Measurements from ENCODE around the gene MTMR2.

Gene MTMR2

GRCh38 chr11:95923728-95924413, at the start of gene MTMR2:
MTMR2 (minus strand) TSS chr11:95924107; CDS start chr11:95923954, 153 bp downstream.
- no peaks in the 10 kb centered on the region for H3K36me3 ChIP-seq (ENCODE audit: control insufficient read depth, insufficient read depth, low read length, severe bottlenecking)
- peak within 1 kb of the TSS; percentile 97 for H3K9ac ChIP-seq (ENCODE audit: low read length)
- H3K9me3 ChIP-seq (ENCODE audit: control insufficient read depth, low read length) = no peaks in the 10 kb centered on the region
- H3K4me1 ChIP-seq (ENCODE audit: control insufficient read depth, insufficient read depth, low read length) = peaks cover 18% of the 10 kb centered on the region
- H3K4me3 ChIP-seq (ENCODE audit: low read length) = peak within 1 kb of the TSS; percentile 97
- no peaks in the 10 kb centered on the region for H3K27me3 ChIP-seq (replicated peaks; ENCODE audit: control insufficient read depth, insufficient read depth, low read length)
- DNase-seq (ENCODE audit: low read depth) = peak; percentile 87

DNA sequence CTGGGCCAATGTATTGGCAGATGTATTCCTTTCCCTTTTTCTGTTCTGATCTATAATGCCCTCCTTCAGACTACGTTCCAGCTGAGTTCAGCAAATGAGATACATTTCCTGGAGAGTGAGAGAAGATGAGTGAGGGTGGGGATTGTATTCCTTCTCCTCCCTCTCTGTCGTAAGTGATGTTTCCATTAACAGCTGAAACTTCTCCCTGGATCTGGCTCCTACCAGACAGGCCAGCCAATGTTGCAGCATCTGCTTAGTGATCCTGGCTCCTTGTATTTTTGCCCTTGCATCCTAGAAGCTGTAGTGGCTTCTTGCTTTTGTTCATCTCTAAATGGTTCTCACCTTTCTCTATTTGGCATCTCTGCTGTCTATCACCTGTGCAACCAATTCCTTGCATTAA, 48.2 kb upstream of the MTMR2 start:
- Histone ChIP-seq H3K4me3 (ENCODE audit: low read length) (no peak overlapping the region), H3K9me3 (ENCODE audit: control insufficient read depth, low read length) (no peaks in the 10 kb centered on the region), H3K9ac (ENCODE audit: low read length) (no peak overlapping the region), H3K27me3 (replicated peaks; ENCODE audit: control insufficient read depth, insufficient read depth, low read length) (no peaks in the 10 kb centered on the region), H3K4me1 (ENCODE audit: control insufficient read depth, insufficient read depth, low read length) (no peaks in the 10 kb centered on the region), H3K36me3 (ENCODE audit: control insufficient read depth, insufficient read depth, low read length, severe bottlenecking) (no peaks in the 10 kb centered on the region)
- no peak for DNase-seq (ENCODE audit: low read depth)

GRCh38 chr11:95968585-95968984, 44.7 kb upstream of the MTMR2 start:
- Histone ChIP-seq H3K4me3 (ENCODE audit: low read length) (no peak overlapping the region), H3K27me3 (replicated peaks; ENCODE audit: control insufficient read depth, insufficient read depth, low read length) (no peaks in the 10 kb centered on the region), H3K9ac (ENCODE audit: low read length) (no peak overlapping the region), H3K9me3 (ENCODE audit: control insufficient read depth, low read length) (no peaks in the 10 kb centered on the region), H3K4me1 (ENCODE audit: control insufficient read depth, insufficient read depth, low read length) (no peaks in the 10 kb centered on the region), H3K36me3 (ENCODE audit: control insufficient read depth, insufficient read depth, low read length, severe bottlenecking) (no peaks in the 10 kb centered on the region)
- no peak for DNase-seq (ENCODE audit: low read depth)

DNA sequence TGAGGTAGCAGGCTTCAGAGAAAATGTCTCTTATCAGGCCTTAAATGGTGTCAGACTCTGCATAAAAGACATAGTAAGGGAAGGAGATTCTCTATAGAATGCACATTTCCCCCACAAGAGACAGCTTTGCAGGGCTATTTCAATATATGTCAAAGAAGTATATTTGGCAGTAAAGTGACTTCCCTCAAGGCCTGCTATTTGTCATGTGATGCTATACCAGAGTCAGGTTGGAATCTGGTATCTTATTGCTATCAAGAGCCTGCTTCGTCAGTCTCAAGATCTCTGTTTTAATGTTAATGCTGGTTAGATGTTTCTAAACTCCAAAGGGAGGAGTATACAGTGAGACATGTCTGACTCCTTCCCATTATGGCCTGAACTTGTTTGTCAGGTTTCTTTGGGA, 40.4 kb upstream of the MTMR2 start:
- Histone ChIP-seq H3K9ac (ENCODE audit: low read length) (no peak overlapping the region), H3K27me3 (replicated peaks; ENCODE audit: control insufficient read depth, insufficient read depth, low read length) (no peaks in the 10 kb centered on the region), H3K36me3 (ENCODE audit: control insufficient read depth, insufficient read depth, low read length, severe bottlenecking) (no peaks in the 10 kb centered on the region), H3K4me1 (ENCODE audit: control insufficient read depth, insufficient read depth, low read length) (no peaks in the 10 kb centered on the region), H3K4me3 (ENCODE audit: low read length) (no peak overlapping the region), H3K9me3 (ENCODE audit: control insufficient read depth, low read length) (no peaks in the 10 kb centered on the region)
- no peak for DNase-seq (ENCODE audit: low read depth)

DNA sequence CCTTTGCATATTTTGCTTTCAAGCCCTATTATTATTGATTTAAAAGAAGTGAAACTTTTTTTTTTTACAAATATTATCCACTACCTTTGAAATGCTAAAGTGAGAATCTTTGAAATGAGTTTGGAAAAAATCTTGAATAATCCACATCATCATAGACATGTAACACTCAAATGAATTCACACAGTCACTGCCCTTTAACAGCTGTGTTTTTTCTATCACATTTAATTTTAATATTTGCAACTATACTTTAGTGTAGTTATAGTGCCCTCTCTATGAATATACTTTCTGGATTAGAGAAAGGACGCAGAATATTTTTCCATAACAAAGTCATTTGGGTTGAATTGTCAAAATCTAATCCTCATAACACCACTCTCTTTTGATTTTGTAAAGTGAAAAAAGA, 37.9 kb upstream of the MTMR2 start:
- Histone ChIP-seq H3K4me3 (ENCODE audit: low read length) (no peak overlapping the region), H3K36me3 (ENCODE audit: control insufficient read depth, insufficient read depth, low read length, severe bottlenecking) (no peaks in the 10 kb centered on the region), H3K9me3 (ENCODE audit: control insufficient read depth, low read length) (no peaks in the 10 kb centered on the region), H3K9ac (ENCODE audit: low read length) (no peak overlapping the region), H3K4me1 (ENCODE audit: control insufficient read depth, insufficient read depth, low read length) (no peaks in the 10 kb centered on the region), H3K27me3 (replicated peaks; ENCODE audit: control insufficient read depth, insufficient read depth, low read length) (no peaks in the 10 kb centered on the region)
- DNase-seq (ENCODE audit: low read depth) = no peak

GRCh38 chr11:95950905-95951304, 27.0 kb upstream of the MTMR2 start:
- H3K9me3 ChIP-seq (ENCODE audit: control insufficient read depth, low read length) = no peaks in the 10 kb centered on the region
- no peak for DNase-seq (ENCODE audit: low read depth)

DNA sequence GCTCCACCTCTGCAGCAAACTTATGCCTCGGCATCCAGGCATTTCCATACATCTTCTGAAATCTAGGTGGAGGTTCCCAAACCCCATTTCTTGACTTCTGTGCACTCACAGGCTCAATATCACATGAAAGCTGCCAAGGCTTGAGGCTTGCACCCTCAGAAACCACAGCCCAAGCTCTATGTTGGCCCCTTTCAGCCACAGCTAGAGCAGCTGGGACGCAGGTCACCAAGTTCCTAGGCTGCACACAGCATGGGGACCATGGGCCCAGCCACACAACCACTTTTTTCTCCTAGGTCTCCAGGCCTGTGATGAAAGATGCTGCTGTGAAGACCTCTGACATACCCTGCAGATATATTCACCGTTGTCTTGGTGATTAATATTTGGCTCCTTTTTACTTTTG, 24.7 kb upstream of the MTMR2 start:
- no peak for DNase-seq (ENCODE audit: low read depth)
- peaks cover 8% of the 10 kb centered on the region for H3K9me3 ChIP-seq (ENCODE audit: control insufficient read depth, low read length)
- no peaks in the 10 kb centered on the region for H3K4me1 ChIP-seq (ENCODE audit: control insufficient read depth, insufficient read depth, low read length)

More at GRCh38 chr11:95950905-95951304, 27.0 kb upstream of the MTMR2 start:
- no peaks in the 10 kb centered on the region for H3K36me3 ChIP-seq (ENCODE audit: control insufficient read depth, insufficient read depth, low read length, severe bottlenecking)
- no peak overlapping the region for H3K9ac ChIP-seq (ENCODE audit: low read length)
- H3K4me1 ChIP-seq (ENCODE audit: control insufficient read depth, insufficient read depth, low read length) = no peaks in the 10 kb centered on the region
- H3K27me3 ChIP-seq (replicated peaks; ENCODE audit: control insufficient read depth, insufficient read depth, low read length) = no peaks in the 10 kb centered on the region
- no peak overlapping the region for H3K4me3 ChIP-seq (ENCODE audit: low read length)

DNA sequence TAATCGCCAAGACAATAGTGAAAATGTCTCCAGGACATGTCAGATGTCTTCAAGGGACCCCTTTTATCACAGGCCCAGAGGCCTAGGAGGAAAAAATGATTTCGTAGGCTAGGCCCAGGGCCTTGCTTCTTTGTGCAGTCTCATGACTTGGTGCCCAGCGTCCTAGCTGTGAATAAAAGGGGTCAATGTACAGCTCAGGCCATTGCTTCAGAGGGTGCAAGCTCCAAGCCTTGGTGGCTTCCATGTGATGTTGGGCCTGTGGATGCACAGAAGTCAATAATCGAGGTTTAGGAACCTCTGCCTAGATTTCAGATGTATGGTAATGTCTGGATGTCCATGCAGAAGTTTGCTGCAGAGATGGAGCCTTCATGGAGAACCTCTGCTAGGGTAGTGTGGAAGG, 20.7 kb upstream of the MTMR2 start:
- Histone ChIP-seq H3K4me1 (ENCODE audit: control insufficient read depth, insufficient read depth, low read length) (no peaks in the 10 kb centered on the region), H3K9me3 (ENCODE audit: control insufficient read depth, low read length) (peaks cover 8% of the 10 kb centered on the region), H3K9ac (ENCODE audit: low read length) (no peak overlapping the region), H3K36me3 (ENCODE audit: control insufficient read depth, insufficient read depth, low read length, severe bottlenecking) (no peaks in the 10 kb centered on the region), H3K27me3 (replicated peaks; ENCODE audit: control insufficient read depth, insufficient read depth, low read length) (no peaks in the 10 kb centered on the region), H3K4me3 (ENCODE audit: low read length) (no peak overlapping the region)
- DNase-seq (ENCODE audit: low read depth) = no peak

More for the DNA sequence above, 24.7 kb upstream of the MTMR2 start:
- no peaks in the 10 kb centered on the region for H3K27me3 ChIP-seq (replicated peaks; ENCODE audit: control insufficient read depth, insufficient read depth, low read length)
- H3K9ac ChIP-seq (ENCODE audit: low read length) = no peak overlapping the region
- H3K36me3 ChIP-seq (ENCODE audit: control insufficient read depth, insufficient read depth, low read length, severe bottlenecking) = no peaks in the 10 kb centered on the region
- H3K4me3 ChIP-seq (ENCODE audit: low read length) = no peak overlapping the region

- DNase-seq (ENCODE audit: low read depth) = no peak
- H3K4me3 ChIP-seq (ENCODE audit: low read length) = no peak overlapping the region
- no peak overlapping the region for H3K9ac ChIP-seq (ENCODE audit: low read length)
- H3K36me3 ChIP-seq (ENCODE audit: control insufficient read depth, insufficient read depth, low read length, severe bottlenecking) = no peaks in the 10 kb centered on the region
- no peaks in the 10 kb centered on the region for H3K27me3 ChIP-seq (replicated peaks; ENCODE audit: control insufficient read depth, insufficient read depth, low read length)
- H3K4me1 ChIP-seq (ENCODE audit: control insufficient read depth, insufficient read depth, low read length) = no peaks in the 10 kb centered on the region
- H3K9me3 ChIP-seq (ENCODE audit: control insufficient read depth, low read length) = peaks cover 8% of the 10 kb centered on the region
These were observed 19.6 kb upstream of the MTMR2 start for GRCh38 chr11:95943546-95943945.

DNA sequence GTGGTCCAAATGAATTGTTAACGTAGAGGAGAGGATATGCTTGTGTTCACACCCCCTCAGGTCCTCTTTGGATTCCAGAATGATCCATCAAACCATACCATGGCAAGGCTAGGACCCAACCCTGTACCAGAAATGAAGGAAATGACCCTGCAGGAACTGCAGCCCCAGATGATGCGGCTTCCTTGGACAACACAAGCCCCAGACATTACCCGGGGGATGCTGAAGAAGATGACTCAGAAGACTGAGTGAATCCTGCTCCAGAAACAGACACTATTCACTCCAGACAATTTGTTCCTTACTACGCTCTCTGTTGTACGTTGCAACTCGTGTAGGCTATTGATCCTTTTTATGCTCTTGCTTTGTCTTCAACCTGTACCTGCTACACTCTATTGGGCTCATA, 15.2 kb upstream of the MTMR2 start:
- DNase-seq (ENCODE audit: low read depth) = no peak
- Histone ChIP-seq H3K9me3 (ENCODE audit: control insufficient read depth, low read length) (no peaks in the 10 kb centered on the region), H3K9ac (ENCODE audit: low read length) (no peak overlapping the region), H3K4me1 (ENCODE audit: control insufficient read depth, insufficient read depth, low read length) (no peaks in the 10 kb centered on the region), H3K27me3 (replicated peaks; ENCODE audit: control insufficient read depth, insufficient read depth, low read length) (no peaks in the 10 kb centered on the region), H3K36me3 (ENCODE audit: control insufficient read depth, insufficient read depth, low read length, severe bottlenecking) (no peaks in the 10 kb centered on the region), H3K4me3 (ENCODE audit: low read length) (no peak overlapping the region)

DNA sequence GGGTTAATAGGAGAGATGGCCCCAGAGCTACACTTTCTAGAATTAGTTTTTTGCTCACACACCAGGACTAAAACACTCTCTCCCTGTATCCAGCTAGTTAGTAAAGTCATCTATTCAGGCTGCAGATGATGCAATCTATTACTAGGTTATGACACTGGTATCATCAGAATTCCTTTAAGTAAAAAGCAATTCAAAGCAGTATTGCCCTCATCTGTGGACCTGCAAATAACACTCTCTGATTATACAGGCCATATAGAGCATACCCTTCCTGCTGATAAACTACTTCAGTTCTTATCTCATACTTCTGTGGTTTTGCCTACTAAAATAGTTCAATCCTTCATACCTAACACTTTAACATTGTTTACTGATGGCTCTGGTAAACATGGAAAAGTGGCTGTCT, 13.5 kb upstream of the MTMR2 start:
- peak; percentile 17 for DNase-seq (ENCODE audit: low read depth)
- Histone ChIP-seq H3K4me3 (ENCODE audit: low read length) (no peak overlapping the region), H3K27me3 (replicated peaks; ENCODE audit: control insufficient read depth, insufficient read depth, low read length) (no peaks in the 10 kb centered on the region), H3K9me3 (ENCODE audit: control insufficient read depth, low read length) (no peaks in the 10 kb centered on the region), H3K4me1 (ENCODE audit: control insufficient read depth, insufficient read depth, low read length) (no peaks in the 10 kb centered on the region), H3K36me3 (ENCODE audit: control insufficient read depth, insufficient read depth, low read length, severe bottlenecking) (no peaks in the 10 kb centered on the region), H3K9ac (ENCODE audit: low read length) (no peak overlapping the region)

GRCh38 chr11:95933594-95933993, 9.7 kb upstream of the MTMR2 start:
- Histone ChIP-seq H3K36me3 (ENCODE audit: control insufficient read depth, insufficient read depth, low read length, severe bottlenecking) (no peaks in the 10 kb centered on the region), H3K4me3 (ENCODE audit: low read length) (no peak overlapping the region), H3K4me1 (ENCODE audit: control insufficient read depth, insufficient read depth, low read length) (no peaks in the 10 kb centered on the region), H3K27me3 (replicated peaks; ENCODE audit: control insufficient read depth, insufficient read depth, low read length) (no peaks in the 10 kb centered on the region), H3K9me3 (ENCODE audit: control insufficient read depth, low read length) (peaks cover 5% of the 10 kb centered on the region), H3K9ac (ENCODE audit: low read length) (no peak overlapping the region)
- DNase-seq (ENCODE audit: low read depth) = no peak

All from adipocyte (in vitro differentiated cells).